GM23338 (cell line): ENCODE results near the gene BPI. TPM values are rescaled to one million over a fixed set of nuclear protein-coding genes. Genes with fewer than 3 reads are reported as not detected.

ENCODE experiments used
- ATAC-seq: fragments of 200-7000 bp; cut with Tn5 transposase; 3 replicates; pipeline ENCODE4 v1.9.1; 2020
- DNase-seq: peaks from one replicate; pipeline ENCODE4 v3.0.0-alpha.2; 2015; ENCODE audit warnings: low spot score
- H2AFZ ChIP-seq: fragments of 200-600 bp; sonication (generic); 2 replicates; pipeline ENCODE4 v1.8.0; 2016; ENCODE audit warnings: antibody characterized with exemption, mild to moderate bottlenecking, moderate library complexity
- H3F3A ChIP-seq: fragments of 200-600 bp; sonication (generic); replicated peaks from 2 replicates; pipeline ENCODE4 v1.8.0; 2017; ENCODE audit warnings: antibody characterized with exemption, mixed run types, low read depth
- H3K27ac ChIP-seq: fragments of 200-600 bp; sonication (generic); 2 replicates; pipeline ENCODE4 v1.6.1; 2016; ENCODE audit warnings: low read depth
- H3K27me3 ChIP-seq: fragments of 200-600 bp; sonication (generic); 2 replicates; pipeline ENCODE4 v1.8.0; 2016; ENCODE audit warnings: mild to moderate bottlenecking, mixed run types, moderate library complexity; ENCODE audit not compliant: insufficient read depth
- H3K36me3 ChIP-seq: fragments of 200-600 bp; sonication (generic); 2 replicates; pipeline ENCODE4 v1.8.0; 2016; ENCODE audit warnings: mild to moderate bottlenecking; ENCODE audit not compliant: insufficient read depth
- H3K4me1 ChIP-seq: fragments of 200-600 bp; sonication (generic); 2 replicates; pipeline ENCODE4 v1.8.0; 2016; ENCODE audit warnings: mild to moderate bottlenecking, moderate library complexity; ENCODE audit not compliant: insufficient read depth
- H3K4me2 ChIP-seq: fragments of 200-600 bp; sonication (generic); 2 replicates; pipeline ENCODE4 v1.7.1; 2017; ENCODE audit warnings: mixed run types
- H3K4me3 ChIP-seq: fragments of 200-600 bp; sonication (generic); 2 replicates; pipeline ENCODE4 v1.6.1; 2016; ENCODE audit warnings: mixed run types
- H3K79me2 ChIP-seq: fragments of 200-600 bp; sonication (generic); replicated peaks from 2 replicates; pipeline ENCODE4 v1.8.0; 2017; ENCODE audit warnings: mild to moderate bottlenecking; ENCODE audit not compliant: insufficient read depth
- H3K9me2 ChIP-seq: fragments of 200-600 bp; sonication (generic); 2 replicates; pipeline ENCODE4 v1.8.0; 2017; ENCODE audit not compliant: insufficient read depth
- H4K20me1 ChIP-seq: fragments of 200-600 bp; sonication (generic); replicated peaks from 2 replicates; pipeline ENCODE4 v1.8.0; 2017; ENCODE audit warnings: mild to moderate bottlenecking; ENCODE audit not compliant: insufficient read depth
- H3K27ac Mint-ChIP-seq: 2 replicates; pipeline ENCODE4 v1.8.0; 2020; ENCODE audit warnings: inconsistent platforms, mild to moderate bottlenecking, moderate library complexity, mixed read lengths
- H3K27me3 Mint-ChIP-seq: 3 replicates; pipeline ENCODE4 v1.8.0; 2022; ENCODE audit warnings: low read depth, mild to moderate bottlenecking, moderate library complexity, mixed read lengths, inconsistent platforms; ENCODE audit not compliant: insufficient read depth, poor library complexity
- H3K36me3 Mint-ChIP-seq: 3 replicates; pipeline ENCODE4 v1.8.0; 2021; ENCODE audit warnings: low read depth, mild to moderate bottlenecking, inconsistent platforms, moderate library complexity, mixed read lengths
- H3K4me1 Mint-ChIP-seq: 3 replicates; pipeline ENCODE4 v1.8.0; 2020; ENCODE audit warnings: mild to moderate bottlenecking, inconsistent platforms, mixed read lengths
- H3K4me3 Mint-ChIP-seq: 3 replicates; pipeline ENCODE4 v1.8.0; 2021; ENCODE audit warnings: moderate library complexity, mild to moderate bottlenecking, inconsistent platforms, mixed read lengths
- H3K9me3 Mint-ChIP-seq: 3 replicates; pipeline ENCODE4 v1.8.0; 2020; ENCODE audit warnings: moderate library complexity, mild to moderate bottlenecking, inconsistent platforms, mixed read lengths
- CREB1 ChIP-seq: fragments of 250-450 bp; sonication (Bioruptor Pico); IDR thresholded peaks from 2 replicates; pipeline ENCODE4 v1.5.0; 2020; ENCODE audit warnings: low read depth, mild to moderate bottlenecking, moderate library complexity
- CTCF ChIP-seq, 2 experiments: fragments of 200-600 bp in 1 of 2; sonication (generic) in 1 of 2; conservative IDR thresholded peaks; 2 replicates each; pipeline versions ENCODE4 v1.5.1 to v1.6.1; 2016 to 2017; ENCODE audit warnings: antibody characterized with exemption in 2 of 2, low read depth in 2 of 2, mild to moderate bottlenecking in 2 of 2, moderate library complexity in 1 of 2
- ETS1 ChIP-seq: IDR thresholded peaks from 2 replicates; pipeline ENCODE4 v1.6.1; 2016; ENCODE audit warnings: antibody characterized with exemption
- EZH2 ChIP-seq: fragments of 200-600 bp; sonication (generic); IDR thresholded peaks from one replicate; pipeline ENCODE4 v1.8.0; 2017; ENCODE audit warnings: antibody characterized with exemption, mild to moderate bottlenecking, low read depth; ENCODE audit not compliant: unreplicated experiment
- EZH2phosphoT487 ChIP-seq: fragments of 200-600 bp; sonication (generic); IDR thresholded peaks from one replicate; pipeline ENCODE4 v1.8.1; 2018; ENCODE audit warnings: antibody characterized with exemption; ENCODE audit not compliant: unreplicated experiment
- JUNB ChIP-seq: IDR thresholded peaks from one replicate; pipeline ENCODE4 v1.6.1; 2016; ENCODE audit warnings: antibody characterized with exemption; ENCODE audit not compliant: unreplicated experiment
- NANOG ChIP-seq: IDR thresholded peaks from 2 replicates; pipeline ENCODE4 v1.6.1; 2016; ENCODE audit warnings: antibody characterized with exemption, borderline replicate concordance
- POLR2AphosphoS5 ChIP-seq: IDR thresholded peaks from 2 replicates; pipeline ENCODE4 v1.6.1; 2016; ENCODE audit warnings: antibody characterized with exemption, low read depth
- REST ChIP-seq: IDR thresholded peaks from one replicate; pipeline ENCODE4 v1.6.1; 2018; ENCODE audit warnings: antibody characterized with exemption; ENCODE audit not compliant: unreplicated experiment
- STAT1 ChIP-seq: IDR thresholded peaks from one replicate; pipeline ENCODE4 v1.6.1; 2016; ENCODE audit warnings: antibody characterized with exemption; ENCODE audit not compliant: unreplicated experiment
- ZNF114 ChIP-seq: fragments of 250-450 bp; sonication (Bioruptor Pico); IDR thresholded peaks from 2 replicates; pipeline ENCODE4 v1.5.0; 2020; ENCODE audit warnings: mild to moderate bottlenecking, moderate library complexity
- ZNF331 ChIP-seq: fragments of 250-450 bp; sonication (Bioruptor Pico); IDR thresholded peaks from 2 replicates; pipeline ENCODE4 v1.5.0; 2020; ENCODE audit warnings: low read depth, mild to moderate bottlenecking, moderate library complexity
- polyA plus RNA-seq: library from polyadenylated mRNA; unstranded; fragments of >200 nt; fragmentation: Nextera tagmentation; extraction: Ambion mirVana; gene quantifications from 2 replicates; pipeline ENCODE4 v1.2.1, GENCODE V29; 2016
- total RNA-seq: library from RNA; depleted of rRNA; stranded (reverse); fragments of >200 nt; shearing (Covaris generic); gene quantifications from 2 replicates; pipeline ENCODE4 v1.2.3, GENCODE V29; 2014
- TF ChIP-seq, protein P1 (sequence below): fragments of 250-450 bp; sonication (Bioruptor Pico); IDR thresholded peaks from 2 replicates; pipeline ENCODE4 v1.5.0; 2020; ENCODE audit warnings: mild to moderate bottlenecking, moderate library complexity

BPI gene
- total and polyA plus RNA-seq, 2 experiments from 2014 or later: not detected

- peaks cover 3% of the 10 kb centered on the region; the same call in 1 of the 2 replicates for H3K9me2 ChIP-seq
- H3K4me1 Mint-ChIP-seq: no peaks in the 10 kb centered on the region
- no peak overlapping the region for H2AFZ ChIP-seq
- no peak overlapping the region for H3K27ac ChIP-seq
- H3K9me3 Mint-ChIP-seq: no peaks in the 10 kb centered on the region
- H4K20me1 ChIP-seq: no peaks in the 10 kb centered on the region
- DNase-seq (no peak), ATAC-seq (no peak)
- H3K4me3 Mint-ChIP-seq: no peak overlapping the region
- H3K27me3 ChIP-seq: no peaks in the 10 kb centered on the region
- H3K27me3 Mint-ChIP-seq: peaks cover 5% of the 10 kb centered on the region
- TF ChIP-seq NANOG: no peak
- TF ChIP-seq EZH2: no peak
- TF ChIP-seq POLR2AphosphoS5: no peak
- no peak for TF ChIP-seq REST
- no peak for TF ChIP-seq ZNF331 (CRISPR knock-in tag)
- TF ChIP-seq JUNB: no peak
- TF ChIP-seq STAT1: no peak
- TF ChIP-seq CREB1 (CRISPR knock-in tag): no peak
- no peak for TF ChIP-seq EZH2phosphoT487
- TF ChIP-seq ETS1: no peak
- TF ChIP-seq, protein P1, sequence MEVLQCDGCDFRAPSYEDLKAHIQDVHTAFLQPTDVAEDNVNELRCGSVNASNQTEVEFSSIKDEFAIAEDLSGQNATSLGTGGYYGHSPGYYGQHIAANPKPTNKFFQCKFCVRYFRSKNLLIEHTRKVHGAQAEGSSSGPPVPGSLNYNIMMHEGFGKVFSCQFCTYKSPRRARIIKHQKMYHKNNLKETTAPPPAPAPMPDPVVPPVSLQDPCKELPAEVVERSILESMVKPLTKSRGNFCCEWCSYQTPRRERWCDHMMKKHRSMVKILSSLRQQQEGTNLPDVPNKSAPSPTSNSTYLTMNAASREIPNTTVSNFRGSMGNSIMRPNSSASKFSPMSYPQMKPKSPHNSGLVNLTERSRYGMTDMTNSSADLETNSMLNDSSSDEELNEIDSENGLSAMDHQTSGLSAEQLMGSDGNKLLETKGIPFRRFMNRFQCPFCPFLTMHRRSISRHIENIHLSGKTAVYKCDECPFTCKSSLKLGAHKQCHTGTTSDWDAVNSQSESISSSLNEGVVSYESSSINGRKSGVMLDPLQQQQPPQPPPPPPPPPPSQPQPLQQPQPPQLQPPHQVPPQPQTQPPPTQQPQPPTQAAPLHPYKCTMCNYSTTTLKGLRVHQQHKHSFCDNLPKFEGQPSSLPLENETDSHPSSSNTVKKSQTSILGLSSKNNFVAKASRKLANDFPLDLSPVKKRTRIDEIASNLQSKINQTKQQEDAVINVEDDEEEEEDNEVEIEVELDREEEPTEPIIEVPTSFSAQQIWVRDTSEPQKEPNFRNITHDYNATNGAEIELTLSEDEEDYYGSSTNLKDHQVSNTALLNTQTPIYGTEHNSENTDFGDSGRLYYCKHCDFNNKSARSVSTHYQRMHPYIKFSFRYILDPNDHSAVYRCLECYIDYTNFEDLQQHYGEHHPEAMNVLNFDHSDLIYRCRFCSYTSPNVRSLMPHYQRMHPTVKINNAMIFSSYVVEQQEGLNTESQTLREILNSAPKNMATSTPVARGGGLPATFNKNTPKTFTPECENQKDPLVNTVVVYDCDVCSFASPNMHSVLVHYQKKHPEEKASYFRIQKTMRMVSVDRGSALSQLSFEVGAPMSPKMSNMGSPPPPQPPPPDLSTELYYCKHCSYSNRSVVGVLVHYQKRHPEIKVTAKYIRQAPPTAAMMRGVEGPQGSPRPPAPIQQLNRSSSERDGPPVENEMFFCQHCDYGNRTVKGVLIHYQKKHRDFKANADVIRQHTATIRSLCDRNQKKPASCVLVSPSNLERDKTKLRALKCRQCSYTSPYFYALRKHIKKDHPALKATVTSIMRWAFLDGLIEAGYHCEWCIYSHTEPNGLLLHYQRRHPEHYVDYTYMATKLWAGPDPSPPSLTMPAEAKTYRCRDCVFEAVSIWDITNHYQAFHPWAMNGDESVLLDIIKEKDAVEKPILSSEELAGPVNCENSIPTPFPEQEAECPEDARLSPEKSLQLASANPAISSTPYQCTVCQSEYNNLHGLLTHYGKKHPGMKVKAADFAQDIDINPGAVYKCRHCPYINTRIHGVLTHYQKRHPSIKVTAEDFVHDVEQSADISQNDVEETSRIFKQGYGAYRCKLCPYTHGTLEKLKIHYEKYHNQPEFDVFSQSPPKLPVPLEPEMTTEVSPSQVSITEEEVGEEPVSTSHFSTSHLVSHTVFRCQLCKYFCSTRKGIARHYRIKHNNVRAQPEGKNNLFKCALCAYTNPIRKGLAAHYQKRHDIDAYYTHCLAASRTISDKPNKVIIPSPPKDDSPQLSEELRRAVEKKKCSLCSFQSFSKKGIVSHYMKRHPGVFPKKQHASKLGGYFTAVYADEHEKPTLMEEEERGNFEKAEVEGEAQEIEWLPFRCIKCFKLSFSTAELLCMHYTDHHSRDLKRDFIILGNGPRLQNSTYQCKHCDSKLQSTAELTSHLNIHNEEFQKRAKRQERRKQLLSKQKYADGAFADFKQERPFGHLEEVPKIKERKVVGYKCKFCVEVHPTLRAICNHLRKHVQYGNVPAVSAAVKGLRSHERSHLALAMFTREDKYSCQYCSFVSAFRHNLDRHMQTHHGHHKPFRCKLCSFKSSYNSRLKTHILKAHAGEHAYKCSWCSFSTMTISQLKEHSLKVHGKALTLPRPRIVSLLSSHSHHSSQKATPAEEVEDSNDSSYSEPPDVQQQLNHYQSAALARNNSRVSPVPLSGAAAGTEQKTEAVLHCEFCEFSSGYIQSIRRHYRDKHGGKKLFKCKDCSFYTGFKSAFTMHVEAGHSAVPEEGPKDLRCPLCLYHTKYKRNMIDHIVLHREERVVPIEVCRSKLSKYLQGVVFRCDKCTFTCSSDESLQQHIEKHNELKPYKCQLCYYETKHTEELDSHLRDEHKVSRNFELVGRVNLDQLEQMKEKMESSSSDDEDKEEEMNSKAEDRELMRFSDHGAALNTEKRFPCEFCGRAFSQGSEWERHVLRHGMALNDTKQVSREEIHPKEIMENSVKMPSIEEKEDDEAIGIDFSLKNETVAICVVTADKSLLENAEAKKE (CRISPR knock-in tag): no peak
- TF ChIP-seq CTCF (conservative IDR thresholded peaks at IDR 0.05; ENCODE audit: low read depth in 2 of 2): no peak
- no peak for TF ChIP-seq ZNF114 (CRISPR knock-in tag)
- H3K4me3 ChIP-seq: no peak overlapping the region
- no peaks in the 10 kb centered on the region for H3K36me3 Mint-ChIP-seq
- no peaks in the 10 kb centered on the region for H3K4me1 ChIP-seq
- H3F3A ChIP-seq: no peaks in the 10 kb centered on the region
- H3K79me2 ChIP-seq: no peaks in the 10 kb centered on the region
- no peaks in the 10 kb centered on the region for H3K36me3 ChIP-seq
- no peak overlapping the region for H3K4me2 ChIP-seq
- H3K27ac Mint-ChIP-seq: no peak overlapping the region
Measured at GRCh38 chr20:38317422-38317821, 13.5 kb downstream of the BPI start.
